GM18505 (cell line): Measurements from ENCODE around the gene SEMA5A.

Experiments used
- ATAC-seq: cut with Tn5 transposase; IDR thresholded peaks from one replicate; pipeline ENCODE4 v1.9.1; 2021; ENCODE audit not compliant: unreplicated experiment
- POLR2A ChIP-seq: IDR thresholded peaks from 4 replicates; pipeline ENCODE4 v1.6.1; 2011; ENCODE audit warnings: borderline replicate concordance; ENCODE audit not compliant: insufficient read depth, insufficient read length; ENCODE audit errors: extremely low read depth

The SEMA5A gene

GRCh38 chr5:9182899-9183695 is 362.8 kb downstream of the SEMA5A start:
- TF ChIP-seq POLR2A: no peak
- ATAC-seq: no peak

- no peak for ATAC-seq
- TF ChIP-seq POLR2A: no peak
Observed at GRCh38 chr5:9176641-9177040, 369.2 kb downstream of the SEMA5A start.

GRCh38 chr5:9174446-9174845 is 371.4 kb downstream of the SEMA5A start:
- no peak for TF ChIP-seq POLR2A
- ATAC-seq: no peak

GRCh38 chr5:9173281-9174048 is 372.4 kb downstream of the SEMA5A start:
- TF ChIP-seq POLR2A: no peak
- no peak for ATAC-seq

GRCh38 chr5:9170026-9170425 is 375.8 kb downstream of the SEMA5A start:
- no peak for TF ChIP-seq POLR2A
- ATAC-seq: no peak

- no peak for ATAC-seq
- TF ChIP-seq POLR2A: no peak
Observed at GRCh38 chr5:9169557-9169902, 376.3 kb downstream of the SEMA5A start.

- TF ChIP-seq POLR2A: no peak
- no peak for ATAC-seq
Observed at GRCh38 chr5:9168791-9169556, 376.9 kb downstream of the SEMA5A start.

GRCh38 chr5:9166202-9167112 is 379.4 kb downstream of the SEMA5A start:
- no peak for ATAC-seq
- no peak for TF ChIP-seq POLR2A

GRCh38 chr5:9165546-9165945 is 380.3 kb downstream of the SEMA5A start:
- ATAC-seq: no peak
- TF ChIP-seq POLR2A: no peak

GRCh38 chr5:9160747-9161146 is 385.1 kb downstream of the SEMA5A start:
- no peak for TF ChIP-seq POLR2A

GRCh38 chr5:9157811-9158210 is 388.1 kb downstream of the SEMA5A start:
- TF ChIP-seq POLR2A: no peak
- no peak for ATAC-seq

More at GRCh38 chr5:9160747-9161146, 385.1 kb downstream of the SEMA5A start:
- ATAC-seq: no peak

- TF ChIP-seq POLR2A: no peak
- no peak for ATAC-seq
Observed at GRCh38 chr5:9157020-9157419, 388.9 kb downstream of the SEMA5A start.
